ENCODE measurements around the gene SSB. TPM values are rescaled to one million over a fixed set of nuclear protein-coding genes. Genes with fewer than 3 reads are reported as not detected.
A peak's percentile ranks its signal among the peaks of the same experiment; 100 is the strongest.

SSB gene
- total and polyA plus RNA-seq, 2 of the 13 experiments (the other 11 are each of a cell fraction or from before 2014, with no cell fraction given), result 109 to 208 TPM

DNA sequence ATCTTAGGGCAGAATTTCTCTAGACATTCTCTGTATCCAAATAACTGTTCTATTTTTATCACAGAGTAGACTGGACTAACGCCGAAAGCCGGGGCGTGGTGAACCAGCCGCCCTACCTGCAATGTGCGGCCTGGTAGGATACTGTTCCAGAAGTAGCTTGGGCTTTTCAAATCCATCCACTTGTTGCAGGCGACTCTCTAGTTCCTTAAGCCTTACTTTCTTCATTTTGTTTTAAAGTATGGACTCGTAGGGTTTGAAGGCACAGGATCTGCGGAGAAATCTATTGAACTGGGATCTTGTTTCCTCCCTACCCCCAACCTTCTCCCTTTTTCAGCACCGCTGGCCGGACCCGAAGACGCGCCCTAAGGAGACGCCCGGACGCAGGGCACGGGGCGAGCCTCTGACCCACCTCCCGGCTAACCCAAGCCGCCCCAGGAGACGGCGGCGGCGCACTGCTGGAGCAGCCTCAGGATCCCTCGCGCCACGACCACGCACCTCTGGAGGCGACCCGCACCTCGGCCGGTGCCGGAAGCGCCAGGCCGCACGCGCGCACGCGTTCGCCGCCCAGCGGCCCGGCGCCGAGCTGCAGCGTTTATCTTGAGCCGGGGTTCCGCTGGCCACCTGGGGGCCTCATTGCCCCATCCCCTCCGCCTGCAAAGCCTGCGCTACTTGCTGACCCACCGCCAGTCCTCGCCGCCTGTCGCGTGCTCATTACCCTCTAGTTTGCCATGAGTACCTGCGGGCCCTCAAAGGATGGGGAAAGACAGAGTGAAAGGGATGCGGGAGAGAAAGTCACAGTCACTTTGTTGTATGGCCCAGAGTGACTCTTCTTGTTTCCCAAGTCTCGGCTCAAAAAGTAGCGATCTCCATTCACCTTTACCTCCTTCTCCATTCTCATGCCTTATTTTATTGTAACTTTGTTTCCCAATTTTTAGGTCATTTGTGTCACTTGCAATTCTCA is 26.0 kb downstream of the SSB start, which contains the start of gene METTL5 (continued):
- TF ChIP-seq, protein P1, sequence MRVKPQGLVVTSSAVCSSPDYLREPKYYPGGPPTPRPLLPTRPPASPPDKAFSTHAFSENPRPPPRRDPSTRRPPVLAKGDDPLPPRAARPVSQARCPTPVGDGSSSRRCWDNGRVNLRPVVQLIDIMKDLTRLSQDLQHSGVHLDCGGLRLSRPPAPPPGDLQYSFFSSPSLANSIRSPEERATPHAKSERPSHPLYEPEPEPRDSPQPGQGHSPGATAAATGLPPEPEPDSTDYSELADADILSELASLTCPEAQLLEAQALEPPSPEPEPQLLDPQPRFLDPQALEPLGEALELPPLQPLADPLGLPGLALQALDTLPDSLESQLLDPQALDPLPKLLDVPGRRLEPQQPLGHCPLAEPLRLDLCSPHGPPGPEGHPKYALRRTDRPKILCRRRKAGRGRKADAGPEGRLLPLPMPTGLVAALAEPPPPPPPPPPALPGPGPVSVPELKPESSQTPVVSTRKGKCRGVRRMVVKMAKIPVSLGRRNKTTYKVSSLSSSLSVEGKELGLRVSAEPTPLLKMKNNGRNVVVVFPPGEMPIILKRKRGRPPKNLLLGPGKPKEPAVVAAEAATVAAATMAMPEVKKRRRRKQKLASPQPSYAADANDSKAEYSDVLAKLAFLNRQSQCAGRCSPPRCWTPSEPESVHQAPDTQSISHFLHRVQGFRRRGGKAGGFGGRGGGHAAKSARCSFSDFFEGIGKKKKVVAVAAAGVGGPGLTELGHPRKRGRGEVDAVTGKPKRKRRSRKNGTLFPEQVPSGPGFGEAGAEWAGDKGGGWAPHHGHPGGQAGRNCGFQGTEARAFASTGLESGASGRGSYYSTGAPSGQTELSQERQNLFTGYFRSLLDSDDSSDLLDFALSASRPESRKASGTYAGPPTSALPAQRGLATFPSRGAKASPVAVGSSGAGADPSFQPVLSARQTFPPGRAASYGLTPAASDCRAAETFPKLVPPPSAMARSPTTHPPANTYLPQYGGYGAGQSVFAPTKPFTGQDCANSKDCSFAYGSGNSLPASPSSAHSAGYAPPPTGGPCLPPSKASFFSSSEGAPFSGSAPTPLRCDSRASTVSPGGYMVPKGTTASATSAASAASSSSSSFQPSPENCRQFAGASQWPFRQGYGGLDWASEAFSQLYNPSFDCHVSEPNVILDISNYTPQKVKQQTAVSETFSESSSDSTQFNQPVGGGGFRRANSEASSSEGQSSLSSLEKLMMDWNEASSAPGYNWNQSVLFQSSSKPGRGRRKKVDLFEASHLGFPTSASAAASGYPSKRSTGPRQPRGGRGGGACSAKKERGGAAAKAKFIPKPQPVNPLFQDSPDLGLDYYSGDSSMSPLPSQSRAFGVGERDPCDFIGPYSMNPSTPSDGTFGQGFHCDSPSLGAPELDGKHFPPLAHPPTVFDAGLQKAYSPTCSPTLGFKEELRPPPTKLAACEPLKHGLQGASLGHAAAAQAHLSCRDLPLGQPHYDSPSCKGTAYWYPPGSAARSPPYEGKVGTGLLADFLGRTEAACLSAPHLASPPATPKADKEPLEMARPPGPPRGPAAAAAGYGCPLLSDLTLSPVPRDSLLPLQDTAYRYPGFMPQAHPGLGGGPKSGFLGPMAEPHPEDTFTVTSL (CRISPR knock-in tag; IDR thresholded peaks at IDR 0.05; ENCODE audit: borderline replicate concordance), result peak; percentile 52; the same call in 1 of the 2 replicates
- TF ChIP-seq KDM1A (CRISPR knock-in tag; IDR thresholded peaks at IDR 0.05) (peak; percentile 29; the same call in 1 of the 2 replicates), ZNF10 (CRISPR knock-in tag; IDR thresholded peaks at IDR 0.05; ENCODE audit: borderline replicate concordance, low read depth) (no peak), GABPA (IDR thresholded peaks at IDR 0.05; ENCODE audit: low read depth, low read length) (peak; percentile 67), GABPA (CRISPR knock-in tag; IDR thresholded peaks at IDR 0.05; ENCODE audit: low read depth) (peak; percentile 65), ZFP36 (IDR thresholded peaks at IDR 0.05; ENCODE audit: borderline replicate concordance, low read depth, low read length, partially characterized antibody) (no peak), HIVEP1 (CRISPR knock-in tag; IDR thresholded peaks at IDR 0.05) (peak; percentile 61; the same call in 1 of the 2 replicates), ZNF619 (CRISPR knock-in tag; IDR thresholded peaks at IDR 0.05) (no peak), ZNF431 (CRISPR knock-in tag; IDR thresholded peaks at IDR 0.05; ENCODE audit: borderline replicate concordance, low read depth) (peak; percentile 91), RNF2 (conservative IDR thresholded peaks at IDR 0.05; ENCODE audit: low read depth) (peak; percentile 81), ASH2L (IDR thresholded peaks at IDR 0.05; ENCODE audit: insufficient read length, low read depth, low read length) (peak; percentile 95), SRSF1 (optimal IDR thresholded peaks at IDR 0.05; ENCODE audit: low read depth, low read length) (no peak), ZNF788 (CRISPR knock-in tag; IDR thresholded peaks at IDR 0.05; ENCODE audit: borderline replicate concordance) (peak; percentile 90; the same call in 1 of the 2 replicates), DR1 (CRISPR knock-in tag; IDR thresholded peaks at IDR 0.05) (peak; percentile 54; the same call in 1 of the 2 replicates), DPF2 (CRISPR knock-in tag; IDR thresholded peaks at IDR 0.05; ENCODE audit: borderline replicate concordance, low read depth) (no peak), ZNF672 (CRISPR knock-in tag; IDR thresholded peaks at IDR 0.05) (no peak), ONECUT2 (CRISPR knock-in tag; IDR thresholded peaks at IDR 0.05) (0 out of 2 replicates have a peak, but pooled peaks have one; percentile 21), ZKSCAN1 (IDR thresholded peaks at IDR 0.05; ENCODE audit: low read length) (peak; percentile 65), ZNF451 (CRISPR knock-in tag; IDR thresholded peaks at IDR 0.05) (peak; percentile 94), ZNF143 (CRISPR knock-in tag; IDR thresholded peaks at IDR 0.05) (no peak), ZNF569 (CRISPR knock-in tag; IDR thresholded peaks at IDR 0.05; ENCODE audit: borderline replicate concordance) (no peak; the same call in 1 of the 2 replicates), PCBP1 (IDR thresholded peaks at IDR 0.05; ENCODE audit: borderline replicate concordance, low read depth, low read length) (no peak), SP4 (CRISPR knock-in tag; IDR thresholded peaks at IDR 0.05) (peak; percentile 84)
- TF ChIP-seq, protein P2, sequence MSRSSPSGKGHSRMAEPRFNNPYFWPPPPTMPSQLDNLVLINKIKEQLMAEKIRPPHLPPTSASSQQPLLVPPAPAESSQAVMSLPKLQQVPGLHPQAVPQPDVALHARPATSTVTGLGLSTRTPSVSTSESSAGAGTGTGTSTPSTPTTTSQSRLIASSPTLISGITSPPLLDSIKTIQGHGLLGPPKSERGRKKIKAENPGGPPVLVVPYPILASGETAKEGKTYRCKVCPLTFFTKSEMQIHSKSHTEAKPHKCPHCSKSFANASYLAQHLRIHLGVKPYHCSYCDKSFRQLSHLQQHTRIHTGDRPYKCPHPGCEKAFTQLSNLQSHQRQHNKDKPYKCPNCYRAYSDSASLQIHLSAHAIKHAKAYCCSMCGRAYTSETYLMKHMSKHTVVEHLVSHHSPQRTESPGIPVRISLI (CRISPR knock-in tag; IDR thresholded peaks at IDR 0.05; ENCODE audit: borderline replicate concordance), result peak; percentile 82; the same call in 1 of the 2 replicates

All from HepG2 (cell line).